RWPE2 (cell line): ENCODE data around the gene AKR1C4.

Source experiments
- ATAC-seq: fragments of 200-7000 bp; cut with Tn5 transposase; 3 replicates; pipeline ENCODE4 v1.9.1; 2021; ENCODE audit warnings: low read depth
- DNase-seq: peaks from one replicate; pipeline ENCODE4 v3.0.0-alpha.2; 2020; ENCODE audit warnings: low spot score
- H3K27ac ChIP-seq: fragments of 450-650 bp; 2 replicates; pipeline ENCODE4 v1.5.1; 2017; ENCODE audit warnings: mild to moderate bottlenecking; ENCODE audit not compliant: poor library complexity, severe bottlenecking
- H3K27me3 ChIP-seq: fragments of 250-450 bp; sonication (Bioruptor Pico); 2 replicates; pipeline ENCODE4 v1.5.1; 2021; ENCODE audit warnings: mild to moderate bottlenecking, moderate library complexity; ENCODE audit not compliant: insufficient read depth, poor library complexity, severe bottlenecking
- H3K36me3 ChIP-seq: fragments of 250-450 bp; sonication (Bioruptor Pico); 2 replicates; pipeline ENCODE4 v1.5.1; 2020; ENCODE audit warnings: low read depth, mild to moderate bottlenecking, moderate library complexity
- H3K4me1 ChIP-seq: fragments of 250-450 bp; sonication (Bioruptor Pico); 2 replicates; pipeline ENCODE4 v1.5.1; 2021; ENCODE audit warnings: mild to moderate bottlenecking, moderate library complexity; ENCODE audit not compliant: insufficient read depth, poor library complexity, severe bottlenecking
- H3K4me3 ChIP-seq: fragments of 250-450 bp; sonication (Bioruptor Pico); 2 replicates; pipeline ENCODE4 v1.5.1; 2021; ENCODE audit warnings: mild to moderate bottlenecking, moderate library complexity; ENCODE audit not compliant: severe bottlenecking
- H3K9me3 ChIP-seq: fragments of 250-450 bp; sonication (Bioruptor Pico); 2 replicates; pipeline ENCODE4 v1.5.1; 2021; ENCODE audit warnings: mild to moderate bottlenecking, moderate library complexity; ENCODE audit not compliant: severe bottlenecking
- CTCF ChIP-seq: fragments of 450-650 bp; IDR thresholded peaks from one replicate; pipeline ENCODE4 v1.5.1; 2017; ENCODE audit warnings: mild to moderate bottlenecking, moderate library complexity; ENCODE audit not compliant: poor library complexity, severe bottlenecking

Gene AKR1C4

GRCh38 chr10:5259132-5259951 lies 62.7 kb downstream of the AKR1C4 start:
- no peak overlapping the region for H3K27ac ChIP-seq
- H3K4me3 ChIP-seq = no peak overlapping the region
- H3K9me3 ChIP-seq = no peaks in the 10 kb centered on the region
- ATAC-seq (no peak), DNase-seq (no peak)
- no peaks in the 10 kb centered on the region for H3K4me1 ChIP-seq
- TF ChIP-seq CTCF = no peak
- H3K36me3 ChIP-seq = no peaks in the 10 kb centered on the region
- no peaks in the 10 kb centered on the region for H3K27me3 ChIP-seq

DNA sequence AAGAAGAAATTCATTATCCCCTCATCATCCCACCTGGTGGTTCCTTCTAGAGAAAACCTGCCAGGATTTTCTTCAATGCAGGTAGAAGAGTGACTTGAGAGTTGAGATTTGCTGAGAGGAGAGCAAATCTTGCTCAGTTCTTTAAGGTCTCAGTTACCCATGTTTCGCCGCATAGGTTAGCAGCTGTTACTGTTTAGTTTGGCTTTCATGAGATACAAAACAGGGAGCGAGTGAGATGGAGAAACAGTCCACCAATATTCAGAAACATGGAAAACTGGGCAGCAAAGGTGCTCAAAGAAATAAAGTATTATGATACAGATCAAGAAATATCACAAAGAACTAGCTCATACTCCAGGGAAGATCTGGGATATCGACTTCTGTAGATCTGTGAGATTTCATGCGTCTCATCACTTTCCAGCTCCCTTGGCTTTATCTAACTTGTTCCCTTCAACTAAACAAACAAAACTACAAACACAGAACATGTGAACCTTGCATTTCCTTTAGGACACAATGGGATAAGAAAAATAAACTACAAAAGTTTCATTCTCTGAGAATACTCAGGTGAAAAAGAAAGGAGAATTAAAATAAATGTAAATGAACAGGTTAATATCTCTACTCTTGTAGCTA lies 63.4 kb downstream of the AKR1C4 start:
- H3K36me3 ChIP-seq = no peaks in the 10 kb centered on the region
- H3K27ac ChIP-seq = no peak overlapping the region
- H3K4me1 ChIP-seq = no peaks in the 10 kb centered on the region
- ATAC-seq = no peak
- no peaks in the 10 kb centered on the region for H3K27me3 ChIP-seq
- no peak for DNase-seq
- no peak for TF ChIP-seq CTCF
- H3K9me3 ChIP-seq = no peaks in the 10 kb centered on the region
- H3K4me3 ChIP-seq = no peak overlapping the region

GRCh38 chr10:5260828-5261227 lies 64.2 kb downstream of the AKR1C4 start:
- no peak for DNase-seq
- Histone ChIP-seq H3K4me3 (no peak overlapping the region), H3K9me3 (no peaks in the 10 kb centered on the region), H3K27ac (no peak overlapping the region), H3K4me1 (no peaks in the 10 kb centered on the region), H3K27me3 (no peaks in the 10 kb centered on the region), H3K36me3 (no peaks in the 10 kb centered on the region)
- no peak for TF ChIP-seq CTCF
- ATAC-seq = no peak

- no peak for DNase-seq
- Histone ChIP-seq H3K9me3 (peaks cover 5% of the 10 kb centered on the region), H3K27me3 (no peaks in the 10 kb centered on the region), H3K4me1 (no peaks in the 10 kb centered on the region), H3K36me3 (no peaks in the 10 kb centered on the region), H3K27ac (no peak overlapping the region), H3K4me3 (no peak overlapping the region)
- no peak for ATAC-seq
- no peak for TF ChIP-seq CTCF
These were observed 68.5 kb downstream of the AKR1C4 start for GRCh38 chr10:5265139-5265538.

GRCh38 chr10:5266351-5266750 lies 69.7 kb downstream of the AKR1C4 start:
- no peaks in the 10 kb centered on the region for H3K4me1 ChIP-seq
- H3K27me3 ChIP-seq = no peaks in the 10 kb centered on the region
- peaks cover 5% of the 10 kb centered on the region for H3K9me3 ChIP-seq
- no peak overlapping the region for H3K4me3 ChIP-seq
- H3K36me3 ChIP-seq = no peaks in the 10 kb centered on the region
- no peak for TF ChIP-seq CTCF
- H3K27ac ChIP-seq = no peak overlapping the region
- ATAC-seq (no peak), DNase-seq (no peak)
